ENCODE data around the gene GPX2. TPM values are rescaled to one million over a fixed set of nuclear protein-coding genes. Genes with fewer than 3 reads are reported as not detected.

Gene GPX2
- total RNA-seq, 1 experiment from 2014 or later = 4.3 TPM

- ATAC-seq = no peak
- no peaks in the 10 kb centered on the region for H3K36me3 ChIP-seq (ENCODE audit: low read depth, low read length)
- CTCF ChIA-PET = no interaction called here
Measured at GRCh38 chr14:64955297-64955696, 12.8 kb upstream of the GPX2 start.

GRCh38 chr14:64954491-64955240 is 12.1 kb upstream of the GPX2 start:
- no peaks in the 10 kb centered on the region for H3K27me3 ChIP-seq (ENCODE audit: low read length)
- H3K9me2 ChIP-seq (replicated peaks; ENCODE audit: low read length) = no peaks in the 10 kb centered on the region
- DNase-seq (no peak), ATAC-seq (no peak)
- no peaks in the 10 kb centered on the region for H3K4me1 ChIP-seq (ENCODE audit: insufficient read depth, low read length)
- H3K9me3 ChIP-seq (ENCODE audit: low read length) = no peaks in the 10 kb centered on the region
- no peaks in the 10 kb centered on the region for H3K79me2 ChIP-seq (ENCODE audit: low read length)
- intact Hi-C loops (cut with micrococcal nuclease) = no loop called here
- no peaks in the 10 kb centered on the region for H4K20me1 ChIP-seq (ENCODE audit: low read length)
- H2AFZ ChIP-seq (ENCODE audit: low read length) = no peak overlapping the region
- H3F3A ChIP-seq (ENCODE audit: low read length, unreplicated experiment) = no peaks in the 10 kb centered on the region
- BruUV-seq (replicated peaks) = no TSS peak
- H3K27ac ChIP-seq (ENCODE audit: low read length) = no peak overlapping the region
- ChIA-PET POLR2A (ENCODE audit: unreplicated experiment) (no interaction called here), CTCF (no interaction called here)
- H3K4me3 ChIP-seq (ENCODE audit: low read length) = no peak overlapping the region
- no peak overlapping the region for H3K4me2 ChIP-seq (ENCODE audit: low read length)
- TF ChIP-seq EZH2 (IDR thresholded peaks at IDR 0.05; ENCODE audit: low read length, unreplicated experiment) = no peak
- no peaks in the 10 kb centered on the region for H3K36me3 ChIP-seq (ENCODE audit: low read depth, low read length)
- no peak overlapping the region for H3K9ac ChIP-seq (ENCODE audit: low read length)

More at GRCh38 chr14:64955297-64955696, 12.8 kb upstream of the GPX2 start:
- H3K79me2 ChIP-seq (ENCODE audit: low read length) = no peaks in the 10 kb centered on the region
- no peaks in the 10 kb centered on the region for H3K27me3 ChIP-seq (ENCODE audit: low read length)
- H4K20me1 ChIP-seq (ENCODE audit: low read length) = no peaks in the 10 kb centered on the region
- H3K4me3 ChIP-seq (ENCODE audit: low read length) = no peak overlapping the region
- no peaks in the 10 kb centered on the region for H3K9me3 ChIP-seq (ENCODE audit: low read length)
- H3K4me2 ChIP-seq (ENCODE audit: low read length) = no peak overlapping the region
- H3K4me1 ChIP-seq (ENCODE audit: insufficient read depth, low read length) = no peaks in the 10 kb centered on the region
- BruUV-seq (replicated peaks) = no TSS peak
- POLR2A ChIA-PET (ENCODE audit: unreplicated experiment) = no interaction called here
- no peak overlapping the region for H2AFZ ChIP-seq (ENCODE audit: low read length)
- H3K9me2 ChIP-seq (replicated peaks; ENCODE audit: low read length) = no peaks in the 10 kb centered on the region
- intact Hi-C loops (cut with micrococcal nuclease) = no loop called here
- H3F3A ChIP-seq (ENCODE audit: low read length, unreplicated experiment) = no peaks in the 10 kb centered on the region
- no peak for DNase-seq
- TF ChIP-seq EZH2 (IDR thresholded peaks at IDR 0.05; ENCODE audit: low read length, unreplicated experiment) = no peak
- TF ChIP-seq EZH2phosphoT487 (IDR thresholded peaks at IDR 0.05; ENCODE audit: borderline replicate concordance, low read length) = no peak
- TF ChIP-seq CTCF (conservative IDR thresholded peaks at IDR 0.05; ENCODE audit: low read depth, low read length) = no peak
- H3K9ac ChIP-seq (ENCODE audit: low read length) = no peak overlapping the region
- H3K27ac ChIP-seq (ENCODE audit: low read length) = no peak overlapping the region

GRCh38 chr14:64953661-64954060 is 11.1 kb upstream of the GPX2 start:
- no peaks in the 10 kb centered on the region for H3K79me2 ChIP-seq (ENCODE audit: low read length)
- H3K4me1 ChIP-seq (ENCODE audit: insufficient read depth, low read length) = no peaks in the 10 kb centered on the region
- H3K27me3 ChIP-seq (ENCODE audit: low read length) = no peaks in the 10 kb centered on the region
- no peak overlapping the region for H3K9ac ChIP-seq (ENCODE audit: low read length)
- H3K27ac ChIP-seq (ENCODE audit: low read length) = no peak overlapping the region
- H3K4me2 ChIP-seq (ENCODE audit: low read length) = no peak overlapping the region
- ATAC-seq = no peak
- H3F3A ChIP-seq (ENCODE audit: low read length, unreplicated experiment) = no peaks in the 10 kb centered on the region
- no peak for TF ChIP-seq EZH2phosphoT487 (IDR thresholded peaks at IDR 0.05; ENCODE audit: borderline replicate concordance, low read length)
- no peak for TF ChIP-seq CTCF (conservative IDR thresholded peaks at IDR 0.05; ENCODE audit: low read depth, low read length)
- no peak for TF ChIP-seq EZH2 (IDR thresholded peaks at IDR 0.05; ENCODE audit: low read length, unreplicated experiment)
- no peak for DNase-seq
- no peaks in the 10 kb centered on the region for H4K20me1 ChIP-seq (ENCODE audit: low read length)
- H3K9me2 ChIP-seq (replicated peaks; ENCODE audit: low read length) = no peaks in the 10 kb centered on the region
- no peak overlapping the region for H2AFZ ChIP-seq (ENCODE audit: low read length)
- intact Hi-C loops (cut with micrococcal nuclease) = no loop called here
- CTCF ChIA-PET = interaction anchor here (0.6 kb wide), 1 partner anchor 1589 kb away, joined by 5 read pairs; no protein-coding TSS in a partner anchor
- H3K9me3 ChIP-seq (ENCODE audit: low read length) = no peaks in the 10 kb centered on the region
- H3K4me3 ChIP-seq (ENCODE audit: low read length) = no peak overlapping the region
- POLR2A ChIA-PET (ENCODE audit: unreplicated experiment) = no interaction called here
- H3K36me3 ChIP-seq (ENCODE audit: low read depth, low read length) = no peaks in the 10 kb centered on the region
- no TSS peak for BruUV-seq (replicated peaks)

Measured in PC-3 (cell line).